Measurements from ENCODE around the gene TNFRSF1A.
"Not testable (repeated sequence)": the region's sequence is repeated elsewhere in the genome, so short reads cannot be mapped to it uniquely, and the experiment has no call there.

Gene TNFRSF1A

DNA sequence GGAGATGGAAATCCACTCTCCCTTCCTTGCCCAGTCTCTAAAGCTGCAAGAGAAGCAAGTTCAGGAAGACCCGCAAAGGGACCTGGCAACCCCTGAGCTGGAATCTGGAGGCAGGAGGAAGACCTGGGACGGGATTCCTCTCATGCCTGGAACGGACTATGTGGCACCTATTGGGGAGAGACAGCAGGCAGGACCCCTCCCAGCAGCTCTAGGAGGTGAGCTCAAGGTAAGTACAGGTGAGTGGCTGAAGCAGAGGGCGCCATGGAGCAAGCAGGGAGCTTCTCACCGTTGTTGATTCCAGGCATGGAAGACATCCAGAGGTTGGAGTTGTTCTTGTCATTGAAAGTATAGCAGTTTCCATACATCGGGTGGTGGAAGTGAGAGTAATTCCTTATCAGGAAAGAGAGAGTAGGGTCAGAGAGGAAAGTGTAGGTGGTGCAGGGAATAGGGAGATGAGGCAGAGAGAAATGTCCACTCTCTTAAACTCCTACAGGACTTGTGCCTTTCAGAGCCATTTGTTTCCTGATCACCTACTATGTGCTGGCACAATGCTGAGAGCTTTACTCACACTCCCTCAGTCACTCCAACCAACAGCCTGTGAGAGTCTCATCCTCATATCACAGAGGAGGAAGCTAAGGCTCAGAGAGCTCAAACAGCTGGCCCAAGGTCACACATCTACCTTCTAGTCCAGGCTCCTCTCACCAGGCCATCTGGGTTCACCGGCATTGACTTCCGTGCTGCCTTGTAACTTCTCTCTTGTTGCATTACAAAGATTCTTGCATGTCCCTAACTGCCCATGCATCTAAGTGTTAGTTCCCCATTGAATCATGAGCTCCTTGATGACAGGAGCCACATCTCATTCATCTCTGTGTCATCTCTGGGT, 13.9 kb upstream of the TNFRSF1A start:
- DNase-seq, result no peak

GRCh38 chr12:6354495-6355393, 12.9 kb upstream of the TNFRSF1A start:
- DNase-seq, result no peak

DNA sequence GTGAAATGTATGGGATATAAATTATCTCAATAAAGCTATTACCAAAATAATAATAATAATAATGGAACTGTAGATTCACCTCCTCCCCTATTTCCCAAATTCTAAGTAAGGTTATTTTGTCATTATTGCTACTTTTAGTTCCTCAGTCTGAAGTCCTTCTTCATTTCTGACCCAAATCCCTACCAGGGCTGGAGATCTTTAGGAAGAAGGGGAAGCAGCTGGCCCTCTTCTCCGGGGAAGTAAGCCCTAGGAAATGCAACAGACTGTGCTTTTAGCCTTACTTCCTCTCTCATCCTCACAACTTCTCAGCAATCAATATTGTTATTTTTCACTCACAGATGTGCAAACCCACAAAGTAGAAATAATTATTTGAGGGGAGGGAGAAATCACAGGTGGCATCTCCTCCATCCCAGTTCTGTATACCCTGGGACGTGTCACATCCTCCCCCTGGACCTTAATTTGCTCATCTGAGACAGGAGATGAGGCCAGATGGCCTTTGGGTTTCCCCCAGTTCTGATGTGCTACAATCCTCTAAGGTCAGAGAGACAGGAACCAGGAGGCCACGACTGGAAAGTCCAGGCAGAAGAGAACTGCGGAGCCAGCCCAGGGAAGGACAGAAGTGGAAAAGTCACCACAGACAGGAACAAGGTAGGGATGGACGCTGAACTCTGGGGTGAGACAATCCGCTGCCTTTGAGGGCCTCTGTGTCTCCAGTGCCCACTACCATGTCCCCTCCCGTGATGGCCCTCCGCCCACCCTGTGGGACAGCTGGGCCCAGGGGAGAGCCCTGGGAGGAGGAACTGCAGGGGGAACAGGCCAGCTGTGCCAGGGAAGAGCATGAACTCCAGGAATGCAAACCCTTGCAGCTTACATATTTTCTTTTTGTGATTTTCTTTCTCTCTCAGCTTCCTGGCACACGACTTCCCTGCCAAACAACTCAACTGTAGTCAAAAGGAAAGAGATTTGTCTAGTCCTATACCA, 10.6 kb upstream of the TNFRSF1A start:
- DNase-seq, result no peak

- no peak for DNase-seq
Measured at GRCh38 chr12:6351622-6352021, 9.7 kb upstream of the TNFRSF1A start.

GRCh38 chr12:6347367-6348338, 5.8 kb upstream of the TNFRSF1A start:
- DNase-seq, result no peak

DNA sequence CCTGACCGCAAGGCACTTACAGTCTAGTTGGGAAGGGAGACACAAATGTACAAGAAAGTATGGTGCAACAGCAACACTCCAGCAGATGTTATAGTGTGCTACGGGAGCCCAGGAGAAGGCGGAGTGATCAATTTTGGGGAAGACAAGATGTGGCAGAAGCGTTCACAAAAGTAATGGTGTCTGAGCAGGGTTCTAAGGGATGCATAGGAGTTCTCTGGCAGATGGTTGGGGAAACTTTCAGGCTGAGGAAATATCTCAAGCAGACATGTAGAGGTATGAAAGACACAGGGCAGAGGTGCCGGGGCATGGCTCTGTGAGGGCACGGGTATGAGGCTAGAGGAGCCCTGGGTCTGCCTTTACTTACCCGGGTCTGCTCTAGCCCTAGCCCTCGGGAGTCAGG, 5.1 kb upstream of the TNFRSF1A start:
- DNase-seq, result no peak

DNA sequence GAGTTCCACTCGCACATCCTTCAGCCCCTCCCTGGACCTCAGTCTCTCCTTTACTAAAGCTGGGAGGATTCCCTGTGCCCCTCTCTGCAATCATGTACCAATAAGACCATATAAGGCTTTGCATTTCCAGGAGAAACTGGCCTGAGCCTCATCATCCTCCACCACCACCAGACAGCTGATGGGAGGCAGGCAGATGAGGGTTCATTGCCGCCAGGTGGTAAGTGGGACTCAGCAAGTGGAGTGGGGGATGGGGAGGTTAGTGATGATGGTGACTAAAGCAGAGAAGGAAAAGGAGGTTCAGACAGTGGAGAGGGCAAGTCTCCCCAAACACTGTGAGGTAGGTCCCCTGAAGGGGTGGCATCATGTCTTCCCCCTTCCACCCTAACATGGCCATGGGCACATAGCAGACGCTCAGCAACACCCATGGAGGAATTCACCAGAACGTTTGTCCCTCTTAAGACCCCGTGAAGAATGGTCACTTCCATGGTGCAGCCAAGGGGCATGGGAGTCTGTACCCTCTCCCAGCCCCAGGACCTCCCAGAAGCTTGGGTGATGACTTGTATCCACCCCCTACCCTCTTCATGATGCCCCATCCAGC, 4.5 kb upstream of the TNFRSF1A start:
- DNase-seq, result no peak

- peak; percentile 50 to 67 for DNase-seq
Measured at GRCh38 chr12:6345319-6346091, 3.6 kb upstream of the TNFRSF1A start.

DNA sequence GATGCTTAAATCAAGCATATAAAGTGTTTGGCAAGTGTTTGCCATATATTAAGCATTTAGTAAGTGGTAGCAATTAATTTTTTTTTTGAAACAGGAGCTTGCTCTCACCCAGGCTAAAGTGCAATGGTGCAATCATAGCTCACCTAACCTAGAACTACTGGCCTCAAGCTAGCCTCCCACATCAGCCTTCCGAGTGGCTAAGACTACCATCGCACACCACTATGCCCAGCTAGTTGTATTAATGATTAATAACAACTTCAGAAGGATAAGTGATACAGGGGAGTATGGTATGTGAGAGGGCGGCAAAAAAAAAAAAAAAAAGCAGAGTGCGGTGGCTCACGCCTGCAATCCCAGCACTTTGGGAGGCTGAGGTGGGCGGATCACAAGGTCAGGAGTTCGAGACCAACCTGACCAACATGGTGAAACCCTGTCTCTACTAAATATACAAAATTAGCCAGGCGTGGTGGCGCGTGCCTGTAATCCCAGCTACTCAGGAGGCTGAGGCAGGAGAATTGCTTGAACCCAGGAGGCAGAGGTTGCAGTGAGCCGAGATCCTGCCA, 2.3 kb upstream of the TNFRSF1A start:
- not testable (repeated sequence) for DNase-seq

DNA sequence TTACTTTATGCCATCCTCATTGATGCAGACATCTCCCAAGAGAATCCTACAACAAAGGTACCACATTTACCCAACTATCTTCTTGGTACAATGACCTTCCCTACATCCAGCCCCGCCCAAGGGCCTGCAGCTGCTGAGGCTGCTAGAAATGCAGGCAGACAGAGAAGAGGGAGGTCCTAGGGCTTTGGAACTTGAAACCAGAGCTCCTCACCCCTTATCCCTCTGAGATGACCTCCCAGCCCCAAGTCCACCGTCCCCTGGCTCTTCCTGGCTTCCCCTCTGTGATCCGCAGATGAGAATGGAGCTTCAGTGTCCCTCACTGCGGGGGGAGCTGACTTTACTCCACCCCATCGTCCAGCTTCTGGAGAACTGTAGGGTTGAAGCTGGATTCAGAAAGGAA, 1.6 kb upstream of the TNFRSF1A start:
- DNase-seq, result no peak

GRCh38 chr12:6342140-6342889, 439 bp upstream of the TNFRSF1A start:
- no peak for DNase-seq

GRCh38 chr12:6340745-6341416, 995 bp downstream of the TNFRSF1A start:
- no peak for DNase-seq

DNA sequence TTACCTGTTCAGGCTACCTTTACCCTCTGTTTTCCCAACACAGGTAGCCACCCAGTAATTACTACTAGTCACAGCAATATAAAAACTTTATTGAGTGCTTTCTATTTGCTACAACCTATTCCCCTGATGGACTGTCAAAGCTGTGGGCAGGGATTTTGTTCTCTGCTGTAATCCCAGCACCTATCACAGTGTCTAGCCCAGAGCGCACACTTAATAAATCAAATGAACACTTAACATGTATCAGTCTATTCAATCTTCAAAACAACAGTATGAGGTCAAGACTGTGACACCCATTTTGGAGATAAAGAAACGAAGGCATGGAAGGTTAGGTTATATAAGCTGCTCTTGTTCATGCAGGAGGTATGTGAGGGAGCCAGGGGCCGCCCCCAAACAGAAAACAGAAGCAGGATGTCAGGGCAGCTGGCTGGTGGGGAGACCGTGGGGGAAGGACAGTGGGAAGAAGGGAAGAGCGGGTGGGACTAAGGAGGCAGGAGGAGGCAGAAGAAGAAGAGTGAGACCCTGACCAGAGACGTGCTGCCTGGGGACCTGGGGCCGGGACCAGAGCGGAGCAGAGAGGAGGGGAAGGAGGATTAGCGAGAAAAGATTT, 1.7 kb downstream of the TNFRSF1A start:
- DNase-seq, result no peak

DNA sequence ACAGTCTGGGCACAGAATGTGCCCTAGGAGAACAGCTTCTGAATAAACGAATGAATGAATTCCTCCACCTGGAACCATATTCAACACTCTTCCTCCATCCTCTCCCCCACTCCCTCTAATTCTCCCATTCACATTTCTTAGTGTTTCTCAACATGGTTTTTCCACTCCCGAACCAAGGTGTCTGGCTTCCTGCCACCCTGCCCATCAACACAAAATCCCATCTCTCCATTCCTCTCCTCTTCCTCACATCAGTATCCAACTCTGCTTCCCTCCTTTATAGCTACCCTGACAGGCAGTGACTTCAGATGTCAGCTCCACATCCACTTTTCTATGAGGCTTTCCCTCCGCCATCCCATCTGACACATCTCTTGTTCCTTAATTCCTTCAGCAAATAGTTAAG, 2.9 kb downstream of the TNFRSF1A start:
- DNase-seq, result no peak

DNA sequence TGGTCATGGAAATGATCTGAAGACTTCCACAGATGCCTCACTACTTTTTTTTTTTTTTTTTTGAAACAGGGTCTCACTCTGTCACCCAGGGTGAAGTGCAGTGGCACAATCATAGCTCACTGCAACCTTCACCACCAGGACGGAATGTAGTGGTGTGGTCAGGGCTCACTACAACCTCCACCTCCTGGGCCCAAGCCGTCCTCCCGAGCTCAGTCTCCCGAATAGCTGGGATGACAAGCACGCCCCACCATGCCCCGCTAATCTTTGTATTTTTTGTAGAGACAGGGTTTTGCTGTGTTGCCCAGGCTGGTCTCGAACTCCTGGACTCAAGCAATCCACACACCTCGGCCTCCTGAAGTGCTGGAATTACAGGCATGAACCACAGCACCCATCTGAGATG, 3.3 kb downstream of the TNFRSF1A start:
- DNase-seq, result not testable (repeated sequence)

DNA sequence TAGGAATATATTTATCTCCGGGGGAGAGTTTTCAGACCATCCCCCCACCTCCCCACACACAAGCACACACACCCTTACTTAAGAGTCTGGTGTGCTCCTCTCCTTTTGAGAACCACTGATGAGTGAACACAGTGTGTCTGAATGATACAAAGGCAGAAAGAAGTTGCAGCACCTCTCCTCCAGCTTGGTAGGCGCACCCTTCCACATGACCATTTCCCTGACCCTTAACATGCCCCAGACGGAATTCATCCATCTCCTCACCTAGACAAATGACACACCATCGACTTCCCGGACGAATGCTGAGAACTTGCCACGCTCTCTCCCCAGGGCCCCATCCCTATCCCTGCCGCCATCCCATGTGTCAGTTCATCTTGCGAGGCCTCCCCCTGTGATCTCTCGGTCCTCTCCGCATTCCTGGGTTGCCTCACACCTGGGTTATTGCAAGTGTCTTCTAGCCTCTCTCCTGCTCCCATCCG, 3.9 kb downstream of the TNFRSF1A start:
- DNase-seq, result no peak

Data from activated CD4-positive, alpha-beta T cell treated with anti-CD3 and anti-CD28 coated beads, Interleukin-2, amount 50 U/mL, for 48 hours (primary cell).